Mammary epithelial cell (primary cell): ENCODE measurements around the gene OVCA2.

Experiments used
- EZH2 ChIP-seq: IDR thresholded peaks from 2 replicates; pipeline ENCODE4 v1.6.1; 2012; ENCODE audit warnings: low read length, inconsistent platforms, borderline replicate concordance
- TF ChIP-seq, protein P1 (sequence below), 2 donors: IDR thresholded peaks in 1 of 2; conservative IDR thresholded peaks in 1 of 2; 2 replicates each; pipeline ENCODE4 v1.5.1; 2011 to 2012; ENCODE audit warnings: inconsistent platforms in 2 of 2, low read length in 2 of 2, mild to moderate bottlenecking in 2 of 2, control low read depth in 1 of 2, low read depth in 1 of 2; ENCODE audit not compliant: insufficient read depth in 1 of 2; ENCODE audit errors: extremely low read depth in 1 of 2

DNA sequence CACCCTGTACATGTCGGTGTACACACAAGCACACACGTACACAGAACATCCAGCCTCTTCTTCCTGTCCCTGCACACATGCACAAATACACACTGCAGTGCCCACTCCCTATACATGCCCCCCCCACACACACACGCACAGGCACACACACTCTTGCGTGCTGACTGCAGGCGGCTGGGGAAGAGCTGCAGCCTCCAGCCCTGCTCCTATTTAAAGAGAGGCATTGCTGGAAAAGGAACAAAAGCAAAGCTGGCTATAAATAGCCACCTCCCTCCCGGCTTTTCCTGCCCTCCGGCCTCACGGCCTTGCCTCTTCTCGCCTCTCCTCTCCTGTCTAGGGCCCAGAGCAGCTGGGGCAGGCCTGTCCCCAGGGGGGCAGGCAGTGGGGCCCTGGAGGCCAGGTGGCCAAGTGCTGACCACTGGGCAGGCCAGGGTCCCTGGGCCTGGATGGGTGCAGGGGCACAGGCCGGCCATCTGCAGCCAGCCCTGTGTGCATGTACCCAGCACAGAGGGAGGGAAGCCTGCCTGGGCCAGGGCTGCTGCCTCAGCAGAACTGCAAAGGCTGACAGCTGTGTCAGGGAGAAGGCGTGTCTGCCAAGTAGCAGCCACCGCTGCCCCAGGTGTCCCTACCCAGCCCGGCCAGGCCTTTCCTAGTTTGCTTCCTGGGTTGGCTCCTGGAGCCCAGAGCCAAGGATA, 42.1 kb upstream of the OVCA2 start:
- TF ChIP-seq, protein P1, sequence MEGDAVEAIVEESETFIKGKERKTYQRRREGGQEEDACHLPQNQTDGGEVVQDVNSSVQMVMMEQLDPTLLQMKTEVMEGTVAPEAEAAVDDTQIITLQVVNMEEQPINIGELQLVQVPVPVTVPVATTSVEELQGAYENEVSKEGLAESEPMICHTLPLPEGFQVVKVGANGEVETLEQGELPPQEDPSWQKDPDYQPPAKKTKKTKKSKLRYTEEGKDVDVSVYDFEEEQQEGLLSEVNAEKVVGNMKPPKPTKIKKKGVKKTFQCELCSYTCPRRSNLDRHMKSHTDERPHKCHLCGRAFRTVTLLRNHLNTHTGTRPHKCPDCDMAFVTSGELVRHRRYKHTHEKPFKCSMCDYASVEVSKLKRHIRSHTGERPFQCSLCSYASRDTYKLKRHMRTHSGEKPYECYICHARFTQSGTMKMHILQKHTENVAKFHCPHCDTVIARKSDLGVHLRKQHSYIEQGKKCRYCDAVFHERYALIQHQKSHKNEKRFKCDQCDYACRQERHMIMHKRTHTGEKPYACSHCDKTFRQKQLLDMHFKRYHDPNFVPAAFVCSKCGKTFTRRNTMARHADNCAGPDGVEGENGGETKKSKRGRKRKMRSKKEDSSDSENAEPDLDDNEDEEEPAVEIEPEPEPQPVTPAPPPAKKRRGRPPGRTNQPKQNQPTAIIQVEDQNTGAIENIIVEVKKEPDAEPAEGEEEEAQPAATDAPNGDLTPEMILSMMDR (conservative IDR thresholded peaks at IDR 0.05 in 1 of 2, IDR thresholded peaks at IDR 0.05 in 1 of 2; ENCODE audit: extremely low read depth in 1 of 2, insufficient read depth in 1 of 2, low read depth in 1 of 2, low read length in 2 of 2), result no peak
- TF ChIP-seq EZH2, result no peak
